Mucosa of descending colon (tissue), 3 donors: Measurements from ENCODE around the gene CABP2. TPM values are rescaled to one million over a fixed set of nuclear protein-coding genes. Genes with fewer than 3 reads are reported as not detected.
A peak's percentile ranks its signal among the peaks of the same experiment; 100 is the strongest.
"Not testable (repeated sequence)": the region's sequence is repeated elsewhere in the genome, so short reads cannot be mapped to it uniquely, and the experiment has no call there.

ENCODE experiments used
- ATAC-seq: fragments of 200-7000 bp; cut with Tn5 transposase; one replicate; pipeline ENCODE4 v1.9.1; 2020; ENCODE audit warnings: mild to moderate bottlenecking, moderate library complexity
- DNase-seq, 3 donors: peaks; one replicate each; pipeline ENCODE4 v3.0.0-alpha.2; 2020
- H3K36me3 ChIP-seq: fragments of 200-600 bp; one replicate; pipeline ENCODE4 v1.8.0; 2021; ENCODE audit warnings: low read depth, mild to moderate bottlenecking
- H3K4me1 ChIP-seq: fragments of 200-600 bp; one replicate; pipeline ENCODE4 v1.8.0; 2021; ENCODE audit warnings: low read depth, mild to moderate bottlenecking
- H3K4me3 ChIP-seq: fragments of 200-600 bp; one replicate; pipeline ENCODE4 v1.8.0; 2021; ENCODE audit warnings: mild to moderate bottlenecking
- H3K9me3 ChIP-seq: fragments of 200-600 bp; one replicate; pipeline ENCODE4 v1.8.0; 2021; ENCODE audit warnings: mild to moderate bottlenecking
- intact Hi-C, 2 donors: fragments of 100-400 bp; cut with DNase I in 1 of 2; cut with micrococcal nuclease in 1 of 2; formaldehyde crosslinking; loops; one replicate each; pipeline versions ENCODE4 v1.11.0 to v1.11.1; 2022; cut with DNase I, micrococcal nuclease
- long read RNA-seq, 2 donors: library from polyadenylated mRNA; unstranded; transcript quantifications; one replicate each; pipeline ENCODE4 v2.0.0, GENCODE V29; 2019 to 2021
- total RNA-seq, 3 donors: library from RNA; stranded (reverse); fragmentation: NEBNext Ultra II Directional in 2 of 3; extraction: Animal tissue kit (Norgen Biotek cat#: 25700) in 2 of 3; gene quantifications; one replicate each; pipeline versions ENCODE4 v1.2.1 to v1.2.4, GENCODE V29; 2021 to 2023
- TF ChIP-seq, protein P1 (sequence below): fragments of 200-600 bp; IDR thresholded peaks from one replicate; pipeline ENCODE4 v1.8.0; 2022; ENCODE audit warnings: antibody characterized with exemption, mild to moderate bottlenecking
- donor health status: DM: no; HTN: no; CAD: no; lungs with moderate emphysema.
- donor health status: DM: no; HTN: no; CAD: no.
- donor health status: DM: no; HTN: yes; CAD: no.

CABP2 gene
- not detected for total RNA-seq
- long read RNA-seq, donor 1, result 0 reads
- long read RNA-seq, donor 2, result 0 reads

DNA sequence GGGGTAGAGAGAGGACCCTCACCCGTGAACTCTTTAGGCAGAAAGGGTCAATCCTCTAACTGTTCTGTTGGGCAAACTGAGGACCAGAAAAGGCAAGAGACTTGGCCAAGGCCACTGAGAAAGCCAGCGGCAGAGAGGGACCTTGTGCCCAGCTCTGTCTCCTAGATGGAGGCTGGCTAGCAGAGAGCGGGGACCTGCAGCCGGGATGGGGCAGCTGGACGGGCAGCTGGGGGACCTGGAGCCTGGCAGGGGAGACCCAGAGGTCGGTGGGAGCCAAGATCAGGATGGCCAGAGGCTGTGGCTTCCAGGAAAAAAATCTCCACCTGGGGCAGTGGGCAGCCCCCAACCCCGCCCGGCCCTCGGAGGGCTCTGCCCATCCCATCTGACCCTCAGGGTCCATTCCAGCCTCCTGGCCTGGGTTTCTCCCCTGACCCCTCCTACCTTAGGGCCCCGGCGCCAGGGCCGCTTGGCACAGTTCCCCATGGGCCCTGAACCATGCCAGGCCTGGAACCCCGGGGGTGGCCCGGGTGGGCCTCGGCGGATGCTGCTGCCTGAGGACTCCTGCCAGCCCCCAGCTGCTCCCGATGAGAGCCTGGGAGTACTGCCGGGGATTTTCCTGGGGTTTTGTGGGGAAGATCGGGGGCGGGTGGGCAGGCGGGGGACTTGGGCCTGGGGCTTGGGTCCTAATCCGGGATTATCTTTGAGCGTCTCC is at the start of gene CABP2:
Gene CABP2, minus strand, starts transcription at position 603 of the 712 bp plus-strand sequence. Its CDS starts 120 bp downstream, at position 483.
- H3K4me1 ChIP-seq, result peaks cover 7% of the 10 kb centered on the region
- TF ChIP-seq, protein P1, sequence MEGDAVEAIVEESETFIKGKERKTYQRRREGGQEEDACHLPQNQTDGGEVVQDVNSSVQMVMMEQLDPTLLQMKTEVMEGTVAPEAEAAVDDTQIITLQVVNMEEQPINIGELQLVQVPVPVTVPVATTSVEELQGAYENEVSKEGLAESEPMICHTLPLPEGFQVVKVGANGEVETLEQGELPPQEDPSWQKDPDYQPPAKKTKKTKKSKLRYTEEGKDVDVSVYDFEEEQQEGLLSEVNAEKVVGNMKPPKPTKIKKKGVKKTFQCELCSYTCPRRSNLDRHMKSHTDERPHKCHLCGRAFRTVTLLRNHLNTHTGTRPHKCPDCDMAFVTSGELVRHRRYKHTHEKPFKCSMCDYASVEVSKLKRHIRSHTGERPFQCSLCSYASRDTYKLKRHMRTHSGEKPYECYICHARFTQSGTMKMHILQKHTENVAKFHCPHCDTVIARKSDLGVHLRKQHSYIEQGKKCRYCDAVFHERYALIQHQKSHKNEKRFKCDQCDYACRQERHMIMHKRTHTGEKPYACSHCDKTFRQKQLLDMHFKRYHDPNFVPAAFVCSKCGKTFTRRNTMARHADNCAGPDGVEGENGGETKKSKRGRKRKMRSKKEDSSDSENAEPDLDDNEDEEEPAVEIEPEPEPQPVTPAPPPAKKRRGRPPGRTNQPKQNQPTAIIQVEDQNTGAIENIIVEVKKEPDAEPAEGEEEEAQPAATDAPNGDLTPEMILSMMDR, result no peak
- intact Hi-C loops, result no loop called here
- ATAC-seq, result no peak
- no peaks in the 10 kb centered on the region for H3K9me3 ChIP-seq
- H3K36me3 ChIP-seq, result no peaks in the 10 kb centered on the region
- peak in 1 of 3 donors; percentile 46 for DNase-seq
- no peak within 1 kb of the TSS for H3K4me3 ChIP-seq

DNA sequence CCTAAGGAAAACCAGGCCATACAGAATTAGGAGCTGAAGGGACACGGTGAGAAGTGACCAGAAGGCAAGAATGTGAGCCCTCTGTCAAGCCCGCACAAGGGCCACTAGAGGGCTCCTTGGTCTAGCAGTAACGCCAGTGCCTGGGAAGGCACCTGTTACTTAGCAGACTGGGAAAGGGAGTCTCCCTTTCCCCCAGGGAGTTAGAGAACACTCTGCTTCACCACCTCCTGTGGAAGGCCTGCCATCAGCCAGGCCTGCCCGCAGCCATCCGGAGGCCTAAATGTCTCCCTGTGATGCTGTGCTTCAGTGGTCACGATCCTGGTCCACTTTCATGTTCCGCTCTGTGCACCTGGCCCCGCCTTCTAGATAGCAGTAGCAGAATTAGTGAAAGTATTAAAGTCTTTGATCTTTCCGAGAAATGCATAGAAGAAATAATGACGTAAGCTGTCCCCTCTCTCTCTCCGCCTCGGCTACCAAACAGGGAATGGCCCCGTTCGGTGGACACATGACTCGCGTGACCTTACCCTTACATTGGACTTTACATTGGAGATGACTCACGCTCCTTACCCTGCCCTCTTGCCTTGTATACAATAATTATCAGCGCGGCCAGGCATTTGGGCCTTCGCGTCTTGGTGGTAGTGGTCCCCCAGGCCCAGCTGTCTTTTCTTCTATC is 49.6 kb upstream of the CABP2 start:
- no peaks in the 10 kb centered on the region for H3K4me1 ChIP-seq
- peak; percentile 88 for ATAC-seq
- H3K36me3 ChIP-seq, result no peaks in the 10 kb centered on the region
- TF ChIP-seq, protein P1, result peak; percentile 57
- no peaks in the 10 kb centered on the region for H3K9me3 ChIP-seq
- intact Hi-C loops, result no loop called here
- peak; percentile 55 to 75 (median 65) for DNase-seq
- H3K4me3 ChIP-seq, result no peak overlapping the region

DNA sequence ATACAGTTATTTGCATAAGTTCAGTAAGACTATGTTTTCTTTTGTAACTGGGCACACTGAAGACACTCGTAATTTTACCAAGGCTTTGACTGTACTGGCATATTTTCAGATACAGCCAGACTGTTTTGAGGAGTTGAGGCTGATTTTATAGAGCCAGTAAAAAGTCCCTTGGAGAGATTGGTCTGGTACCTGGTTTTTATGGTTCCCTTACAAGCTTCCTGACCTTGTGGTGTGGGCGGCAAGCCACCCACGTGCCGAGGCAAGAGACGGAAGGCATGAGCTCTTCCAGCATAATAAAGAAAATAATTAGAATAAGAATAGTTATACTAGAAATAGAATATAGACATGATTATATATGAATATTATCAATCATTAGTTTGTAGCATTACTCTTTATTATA is 49.1 kb upstream of the CABP2 start:
- H3K36me3 ChIP-seq, result no peaks in the 10 kb centered on the region
- TF ChIP-seq, protein P1, result no peak
- H3K4me3 ChIP-seq, result no peak overlapping the region
- no peaks in the 10 kb centered on the region for H3K4me1 ChIP-seq
- ATAC-seq, result no peak
- no peak for DNase-seq
- intact Hi-C loops, result no loop called here
- no peaks in the 10 kb centered on the region for H3K9me3 ChIP-seq

DNA sequence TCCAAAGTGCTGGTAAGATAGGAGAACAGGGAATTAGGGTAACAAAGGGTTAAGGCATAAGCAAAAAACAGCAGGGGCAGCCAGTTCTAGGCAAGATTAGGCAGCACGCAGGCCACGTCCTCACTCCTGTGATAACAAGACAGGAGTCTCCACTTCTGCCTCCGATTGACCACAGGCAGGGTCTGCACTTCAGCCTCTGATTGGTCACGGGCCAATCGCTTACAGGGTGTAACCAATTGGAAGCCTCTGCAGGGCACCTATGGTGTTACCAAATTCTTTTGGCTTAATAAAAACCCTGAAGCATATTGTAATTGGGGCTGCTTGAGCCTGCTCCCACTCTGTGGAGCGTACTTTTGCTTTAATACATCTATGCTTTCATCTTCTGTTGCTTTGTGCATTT is 48.2 kb upstream of the CABP2 start:
- DNase-seq (no peak), ATAC-seq (no peak)
- Histone ChIP-seq H3K4me3 (no peak overlapping the region), H3K4me1 (no peaks in the 10 kb centered on the region), H3K9me3 (no peaks in the 10 kb centered on the region), H3K36me3 (no peaks in the 10 kb centered on the region)
- TF ChIP-seq, protein P1, result no peak
- intact Hi-C loops, result no loop called here

DNA sequence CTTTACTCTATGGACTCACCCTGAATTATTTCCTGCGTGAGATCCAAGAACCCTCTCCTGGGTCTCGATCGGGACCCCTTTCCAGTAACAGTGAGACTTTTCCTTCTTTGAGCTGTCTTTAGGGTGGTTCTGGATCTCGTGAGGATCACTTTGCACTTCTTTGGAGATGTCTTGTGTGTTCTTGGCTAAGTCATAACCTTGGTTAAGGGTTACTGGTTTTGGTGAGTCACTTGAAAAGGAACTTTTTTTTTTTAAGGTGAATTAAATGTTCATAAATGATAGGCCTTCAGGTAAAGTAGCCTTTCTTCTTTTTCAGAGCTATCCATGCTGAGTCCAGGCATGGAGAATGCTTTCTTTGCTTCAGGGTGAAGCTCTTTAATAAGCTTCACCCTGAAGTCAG is 41.0 kb upstream of the CABP2 start:
- Histone ChIP-seq H3K4me1 (no peaks in the 10 kb centered on the region), H3K9me3 (no peaks in the 10 kb centered on the region), H3K4me3 (no peak overlapping the region), H3K36me3 (no peaks in the 10 kb centered on the region)
- TF ChIP-seq, protein P1, result no peak
- peak; percentile 31 for ATAC-seq
- intact Hi-C loops, result no loop called here
- no peak for DNase-seq

DNA sequence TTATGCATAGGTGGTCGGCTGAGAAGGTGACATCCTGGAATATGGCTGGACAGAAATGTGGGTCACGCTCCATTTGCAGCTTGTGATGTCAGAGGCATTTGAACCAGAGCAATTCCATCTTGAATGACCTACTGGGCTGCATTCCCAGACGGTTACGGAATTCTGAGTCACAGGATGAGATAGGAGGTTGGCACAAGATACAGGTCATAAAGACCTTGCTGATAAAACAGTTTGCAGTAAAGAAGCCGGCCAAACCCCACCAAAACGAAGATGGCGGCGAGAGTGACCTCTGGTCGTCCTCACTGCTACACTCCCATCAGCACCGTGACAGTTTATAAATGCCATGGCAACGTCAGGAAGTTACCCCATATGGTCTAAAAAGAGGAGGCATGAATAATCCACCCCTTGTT is 40.5 kb upstream of the CABP2 start:
- H3K36me3 ChIP-seq, H3K4me1 ChIP-seq, H3K9me3 ChIP-seq, intact Hi-C loops, H3K4me3 ChIP-seq: not testable (repeated sequence)
- ATAC-seq (peak; percentile 78), DNase-seq (peak in 1 of 3 donors; percentile 68)
